CD4-positive, alpha-beta T cell (primary cell): ENCODE results near the gene CCT4. TPM values are rescaled to one million over a fixed set of nuclear protein-coding genes. Genes with fewer than 3 reads are reported as not detected.

Experiments used
- ATAC-seq: fragments of 200-7000 bp; cut with Tn5 transposase; one replicate; pipeline ENCODE4 v1.10.0; 2022; ENCODE audit warnings: mild to moderate bottlenecking; ENCODE audit not compliant: poor library complexity
- CTCF ChIA-PET: fragments of 350-600 bp; sonication (Branson Sonifier 250); formaldehyde crosslinking; loops from one replicate; lab custom pipeline; 2021; ENCODE audit warnings: antibody characterized with exemption, inconsistent platforms; lab: Charles Lee
- POLR2A ChIA-PET: fragments of 350-600 bp; sonication (Branson Sonifier 250); formaldehyde crosslinking; loops from one replicate; lab custom pipeline; 2021; ENCODE audit warnings: antibody characterized with exemption, inconsistent platforms; lab: Charles Lee
- DNase-seq, 14 experiments: peaks; one replicate each; pipeline ENCODE4 v3.0.0-alpha.2; 2013 to 2020; ENCODE audit warnings: mixed read lengths in 2 of 14
- H3K27ac ChIP-seq, 2 donors: one replicate each; pipeline versions ENCODE4 v1.5.1 to v1.7.0; 2013; ENCODE audit warnings: low read length in 2 of 2, low read depth in 1 of 2, mild to moderate bottlenecking in 1 of 2
- H3K27me3 ChIP-seq, 2 experiments: 1 replicate in 1 of 2; 2 replicates in 1 of 2; pipeline versions ENCODE4 v1.6.1 to v1.7.0; 2013; ENCODE audit warnings: low read length in 2 of 2, control low read depth in 1 of 2, mild to moderate bottlenecking in 1 of 2, moderate library complexity in 1 of 2; ENCODE audit not compliant: insufficient read depth in 2 of 2, control insufficient read depth in 1 of 2
- H3K36me3 ChIP-seq: one replicate; pipeline ENCODE4 v1.6.1; 2013; ENCODE audit warnings: low read length, control low read depth; ENCODE audit not compliant: insufficient read depth
- H3K4me1 ChIP-seq: one replicate; pipeline ENCODE4 v1.6.1; 2013; ENCODE audit warnings: low read length, control low read depth; ENCODE audit not compliant: insufficient read depth
- H3K4me3 ChIP-seq: one replicate; pipeline ENCODE4 v1.5.1; 2013; ENCODE audit warnings: mild to moderate bottlenecking, low read length, moderate library complexity
- H3K9me3 ChIP-seq, 2 experiments: 1 replicate in 1 of 2; 2 replicates in 1 of 2; pipeline versions ENCODE4 v1.6.1 to v1.7.0; 2013; ENCODE audit warnings: low read length in 2 of 2, mild to moderate bottlenecking in 2 of 2, control low read depth in 1 of 2, moderate library complexity in 1 of 2; ENCODE audit not compliant: control insufficient read depth in 1 of 2, insufficient read depth in 1 of 2
- H3K27ac Mint-ChIP-seq: one replicate; pipeline ENCODE4 v1.8.0; 2020; ENCODE audit warnings: mixed read lengths
- H3K27me3 Mint-ChIP-seq: one replicate; pipeline ENCODE4 v1.8.0; 2021; ENCODE audit warnings: mixed read lengths
- H3K36me3 Mint-ChIP-seq: one replicate; pipeline ENCODE4 v1.8.0; 2021; ENCODE audit warnings: low read depth, mixed read lengths
- H3K4me1 Mint-ChIP-seq: one replicate; pipeline ENCODE4 v1.8.0; 2021; ENCODE audit warnings: low read depth, mixed read lengths
- H3K4me3 Mint-ChIP-seq: one replicate; pipeline ENCODE4 v1.8.0; 2020; ENCODE audit warnings: mild to moderate bottlenecking, mixed read lengths
- H3K9me3 Mint-ChIP-seq: one replicate; pipeline ENCODE4 v1.8.0; 2020; ENCODE audit warnings: mixed read lengths
- intact Hi-C, 2 experiments: fragments of 100-400 bp; cut with DNase I in 1 of 2; cut with micrococcal nuclease in 1 of 2; formaldehyde crosslinking; loops; one replicate each; pipeline versions ENCODE4 v1.15.1 to v1.9.0; 2023 to 2025; cut with DNase I, micrococcal nuclease
- total RNA-seq, 174 experiments: library from RNA in 2 of 174; stranded (reverse) in 2 of 174; gene quantifications; one replicate each; pipeline ENCODE4 v1.2.3 and lab custom pipeline; 2021 to 2026
- TF ChIP-seq, protein P1 (sequence below): fragments of 200-600 bp; IDR thresholded peaks from one replicate; pipeline ENCODE4 v1.8.0; 2022; ENCODE audit warnings: antibody characterized with exemption, mild to moderate bottlenecking

CCT4 gene
- total RNA-seq, 2 experiments from 2014 or later = 100 to 114 TPM

DNA sequence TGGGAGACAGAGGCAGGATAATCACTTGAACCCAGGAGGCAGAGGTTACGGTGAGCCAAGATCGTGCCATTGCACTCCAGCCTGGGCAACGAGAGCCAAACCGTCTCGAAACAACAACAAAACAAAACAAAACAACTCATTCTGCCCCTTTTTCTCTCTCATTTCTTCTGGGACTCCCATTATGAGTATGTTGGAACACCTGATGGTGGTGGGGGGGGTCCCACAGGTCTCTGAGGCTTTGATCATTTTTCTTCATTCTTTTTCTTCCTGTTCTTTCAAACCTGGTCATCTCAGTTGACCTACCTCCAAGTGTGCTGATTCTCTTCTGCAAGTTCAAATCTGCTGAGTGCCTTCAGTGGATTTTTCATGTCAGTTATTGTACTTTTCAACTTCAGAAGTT lies 26.4 kb downstream of the CCT4 start:
- TF ChIP-seq, protein P1, sequence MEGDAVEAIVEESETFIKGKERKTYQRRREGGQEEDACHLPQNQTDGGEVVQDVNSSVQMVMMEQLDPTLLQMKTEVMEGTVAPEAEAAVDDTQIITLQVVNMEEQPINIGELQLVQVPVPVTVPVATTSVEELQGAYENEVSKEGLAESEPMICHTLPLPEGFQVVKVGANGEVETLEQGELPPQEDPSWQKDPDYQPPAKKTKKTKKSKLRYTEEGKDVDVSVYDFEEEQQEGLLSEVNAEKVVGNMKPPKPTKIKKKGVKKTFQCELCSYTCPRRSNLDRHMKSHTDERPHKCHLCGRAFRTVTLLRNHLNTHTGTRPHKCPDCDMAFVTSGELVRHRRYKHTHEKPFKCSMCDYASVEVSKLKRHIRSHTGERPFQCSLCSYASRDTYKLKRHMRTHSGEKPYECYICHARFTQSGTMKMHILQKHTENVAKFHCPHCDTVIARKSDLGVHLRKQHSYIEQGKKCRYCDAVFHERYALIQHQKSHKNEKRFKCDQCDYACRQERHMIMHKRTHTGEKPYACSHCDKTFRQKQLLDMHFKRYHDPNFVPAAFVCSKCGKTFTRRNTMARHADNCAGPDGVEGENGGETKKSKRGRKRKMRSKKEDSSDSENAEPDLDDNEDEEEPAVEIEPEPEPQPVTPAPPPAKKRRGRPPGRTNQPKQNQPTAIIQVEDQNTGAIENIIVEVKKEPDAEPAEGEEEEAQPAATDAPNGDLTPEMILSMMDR = no peak
- Mint-ChIP-seq H3K27ac (no peak overlapping the region), H3K9me3 (no peaks in the 10 kb centered on the region), H3K4me3 (no peak overlapping the region), H3K27me3 (no peaks in the 10 kb centered on the region), H3K4me1 (no peaks in the 10 kb centered on the region), H3K36me3 (peaks cover 28% of the 10 kb centered on the region)
- Histone ChIP-seq H3K4me1 (no peaks in the 10 kb centered on the region), H3K27ac (no peak overlapping the region), H3K27me3 (no peaks in the 10 kb centered on the region), H3K36me3 (peaks cover 13% of the 10 kb centered on the region), H3K4me3 (no peak overlapping the region), H3K9me3 (peaks cover 0 to 4% of the 10 kb centered on the region in 2 experiments)
- CTCF ChIA-PET = no interaction called here
- intact Hi-C loops = no loop called here
- DNase-seq (no peak), ATAC-seq (no peak)
- POLR2A ChIA-PET = no interaction called here

DNA sequence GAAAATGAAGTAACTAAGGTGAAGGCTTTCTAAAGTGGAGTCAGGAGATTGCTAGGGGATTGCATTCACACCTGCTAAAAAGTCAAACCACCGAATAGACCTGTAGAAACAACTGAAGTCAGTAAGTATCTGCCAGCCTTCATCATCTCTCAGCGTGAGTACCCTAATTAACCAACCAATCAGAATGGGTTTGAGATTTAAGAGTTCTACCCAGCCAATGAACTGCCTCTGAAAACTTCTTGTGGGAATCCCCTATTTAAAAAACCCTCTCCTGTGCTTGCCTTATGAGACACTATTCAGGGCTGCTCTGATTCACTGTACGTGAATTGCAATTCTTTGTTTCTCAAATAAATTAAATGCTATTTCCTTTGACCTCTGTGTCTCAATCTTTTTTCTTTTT lies 31.2 kb downstream of the CCT4 start:
- Mint-ChIP-seq H3K4me3 (no peak overlapping the region), H3K4me1 (peaks cover 16% of the 10 kb centered on the region), H3K27me3 (no peaks in the 10 kb centered on the region), H3K9me3 (no peaks in the 10 kb centered on the region), H3K27ac (no peak overlapping the region), H3K36me3 (peaks cover 6% of the 10 kb centered on the region)
- POLR2A ChIA-PET = interaction anchor here (0.7 kb wide), 1 partner anchor 20 kb away, joined by 3 read pairs; no protein-coding TSS in a partner anchor
- no peak for ATAC-seq
- H3K27me3 ChIP-seq = no peaks in the 10 kb centered on the region
- TF ChIP-seq, protein P1 = no peak
- H3K27ac ChIP-seq = no peak overlapping the region
- no peak overlapping the region for H3K4me3 ChIP-seq
- CTCF ChIA-PET = no interaction called here
- H3K36me3 ChIP-seq = no peaks in the 10 kb centered on the region
- peaks cover 0 to 4% of the 10 kb centered on the region in 2 experiments for H3K9me3 ChIP-seq
- H3K4me1 ChIP-seq = peaks cover 14% of the 10 kb centered on the region
- DNase-seq = peak in 2 of 14 experiments; percentile 23 to 31
- intact Hi-C loops = loop anchor here in 1 of 2 experiments (5.0 to 10.0 kb wide), 2 partner anchors 322 to 675 kb away; partner anchors contain the start of gene XPO1

DNA sequence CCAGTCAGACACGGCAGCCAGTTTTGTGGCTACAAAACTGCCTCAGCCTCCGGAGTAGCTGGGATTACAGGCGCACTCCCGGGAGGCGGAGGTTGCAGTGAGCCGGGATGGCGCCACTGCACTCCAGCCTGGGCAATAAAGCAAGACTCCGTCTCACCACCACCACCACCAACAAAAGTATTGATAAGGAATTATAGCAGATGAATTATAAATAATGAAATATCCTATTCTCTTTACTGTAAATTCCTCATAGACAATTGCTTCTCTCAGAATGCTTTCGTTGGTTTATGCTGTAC lies 33.2 kb downstream of the CCT4 start:
- no peaks in the 10 kb centered on the region for H3K27me3 ChIP-seq
- H3K4me3 ChIP-seq = peak overlapping the region; percentile 98
- POLR2A ChIA-PET = interaction anchor here (1.1 to 3.3 kb wide), 4 partner anchors 12 to 710 kb away, joined by 3 to 17 read pairs (median 7); partner anchors contain the start of gene XPO1
- H3K4me1 ChIP-seq = peaks cover 14% of the 10 kb centered on the region
- Mint-ChIP-seq H3K4me1 (peaks cover 16% of the 10 kb centered on the region), H3K36me3 (peaks cover 6% of the 10 kb centered on the region), H3K27ac (peak overlapping the region; percentile 94), H3K9me3 (no peaks in the 10 kb centered on the region), H3K27me3 (no peaks in the 10 kb centered on the region), H3K4me3 (peak overlapping the region; percentile 97)
- TF ChIP-seq, protein P1 = no peak
- no peak for ATAC-seq
- intact Hi-C loops = loop anchor here in 1 of 2 experiments (2.0 to 10.0 kb wide), 3 partner anchors 32 to 673 kb away; partner anchors contain the start of gene XPO1
- no peaks in the 10 kb centered on the region for H3K9me3 ChIP-seq
- CTCF ChIA-PET = no interaction called here
- no peaks in the 10 kb centered on the region for H3K36me3 ChIP-seq
- no peak for DNase-seq
- no peak overlapping the region for H3K27ac ChIP-seq
